Ishikawa (cell line): ENCODE data around the gene WIPI1.

Experiments used
- CEBPB ChIP-seq: IDR thresholded peaks from 2 replicates; pipeline ENCODE4 v1.6.1; 2012
- EP300 ChIP-seq: IDR thresholded peaks from 2 replicates; pipeline ENCODE4 v1.6.1; 2012; ENCODE audit warnings: borderline replicate concordance
- MAX ChIP-seq: IDR thresholded peaks from 2 replicates; pipeline ENCODE4 v1.6.1; 2012
- RAD21 ChIP-seq: IDR thresholded peaks from 2 replicates; pipeline ENCODE4 v1.6.1; 2012; ENCODE audit warnings: low read depth
- TAF1 ChIP-seq: IDR thresholded peaks from 2 replicates; pipeline ENCODE4 v1.6.1; 2012; ENCODE audit warnings: low read depth, mild to moderate bottlenecking
- TCF12 ChIP-seq: IDR thresholded peaks from 2 replicates; pipeline ENCODE4 v1.6.1; 2012; ENCODE audit warnings: low read depth
- USF1 ChIP-seq: IDR thresholded peaks from 2 replicates; pipeline ENCODE4 v1.6.1; 2012
- YY1 ChIP-seq: IDR thresholded peaks from 2 replicates; pipeline ENCODE4 v1.6.1; 2012; ENCODE audit warnings: low read depth
- TF ChIP-seq, protein P1 (sequence below): IDR thresholded peaks from 2 replicates; pipeline ENCODE4 v1.6.1; 2012; ENCODE audit warnings: low read depth, mild to moderate bottlenecking

- TF ChIP-seq EP300: 0 out of 2 replicates have a peak, but pooled peaks have one; percentile 8
- TF ChIP-seq, protein P1, sequence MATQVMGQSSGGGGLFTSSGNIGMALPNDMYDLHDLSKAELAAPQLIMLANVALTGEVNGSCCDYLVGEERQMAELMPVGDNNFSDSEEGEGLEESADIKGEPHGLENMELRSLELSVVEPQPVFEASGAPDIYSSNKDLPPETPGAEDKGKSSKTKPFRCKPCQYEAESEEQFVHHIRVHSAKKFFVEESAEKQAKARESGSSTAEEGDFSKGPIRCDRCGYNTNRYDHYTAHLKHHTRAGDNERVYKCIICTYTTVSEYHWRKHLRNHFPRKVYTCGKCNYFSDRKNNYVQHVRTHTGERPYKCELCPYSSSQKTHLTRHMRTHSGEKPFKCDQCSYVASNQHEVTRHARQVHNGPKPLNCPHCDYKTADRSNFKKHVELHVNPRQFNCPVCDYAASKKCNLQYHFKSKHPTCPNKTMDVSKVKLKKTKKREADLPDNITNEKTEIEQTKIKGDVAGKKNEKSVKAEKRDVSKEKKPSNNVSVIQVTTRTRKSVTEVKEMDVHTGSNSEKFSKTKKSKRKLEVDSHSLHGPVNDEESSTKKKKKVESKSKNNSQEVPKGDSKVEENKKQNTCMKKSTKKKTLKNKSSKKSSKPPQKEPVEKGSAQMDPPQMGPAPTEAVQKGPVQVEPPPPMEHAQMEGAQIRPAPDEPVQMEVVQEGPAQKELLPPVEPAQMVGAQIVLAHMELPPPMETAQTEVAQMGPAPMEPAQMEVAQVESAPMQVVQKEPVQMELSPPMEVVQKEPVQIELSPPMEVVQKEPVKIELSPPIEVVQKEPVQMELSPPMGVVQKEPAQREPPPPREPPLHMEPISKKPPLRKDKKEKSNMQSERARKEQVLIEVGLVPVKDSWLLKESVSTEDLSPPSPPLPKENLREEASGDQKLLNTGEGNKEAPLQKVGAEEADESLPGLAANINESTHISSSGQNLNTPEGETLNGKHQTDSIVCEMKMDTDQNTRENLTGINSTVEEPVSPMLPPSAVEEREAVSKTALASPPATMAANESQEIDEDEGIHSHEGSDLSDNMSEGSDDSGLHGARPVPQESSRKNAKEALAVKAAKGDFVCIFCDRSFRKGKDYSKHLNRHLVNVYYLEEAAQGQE: no peak
- TF ChIP-seq TCF12: peak; percentile 40; the same call in 1 of the 2 replicates
- no peak for TF ChIP-seq CEBPB
- no peak for TF ChIP-seq TAF1
- no peak for TF ChIP-seq RAD21
- no peak for TF ChIP-seq YY1
- TF ChIP-seq MAX: peak; percentile 99
- peak; percentile 87 for TF ChIP-seq USF1
Measured at GRCh38 chr17:68457539-68458259, 403 bp upstream of the WIPI1 start.
